Measurements from ENCODE around the gene SPATA31C1.
"Not testable (repeated sequence)": the region's sequence is repeated elsewhere in the genome, so short reads cannot be mapped to it uniquely, and the experiment has no call there.

The SPATA31C1 gene

GRCh38 chr9:87938336-87938735, 20.6 kb downstream of the SPATA31C1 start:
- DNase-seq (ENCODE audit: low read depth in 2 of 2): not testable (repeated sequence)

GRCh38 chr9:87939096-87939495, 21.3 kb downstream of the SPATA31C1 start:
- DNase-seq (ENCODE audit: low read depth in 2 of 2): not testable (repeated sequence)

GRCh38 chr9:87944096-87944495, 26.3 kb downstream of the SPATA31C1 start:
- no peak for DNase-seq (ENCODE audit: low read depth in 2 of 2)

GRCh38 chr9:87944682-87945081, 26.9 kb downstream of the SPATA31C1 start:
- DNase-seq (ENCODE audit: low read depth in 2 of 2): no peak

- DNase-seq (ENCODE audit: low read depth in 2 of 2): no peak
These were observed 32.5 kb downstream of the SPATA31C1 start for GRCh38 chr9:87950296-87950695.

- no peak for DNase-seq (ENCODE audit: low read depth in 2 of 2)
These were observed 33.2 kb downstream of the SPATA31C1 start for GRCh38 chr9:87950765-87951488.

- DNase-seq (ENCODE audit: low read depth in 2 of 2): no peak
These were observed 36.5 kb downstream of the SPATA31C1 start for GRCh38 chr9:87954230-87954629.

- no peak for DNase-seq (ENCODE audit: low read depth in 2 of 2)
These were observed 40.1 kb downstream of the SPATA31C1 start for GRCh38 chr9:87957839-87958238.

- DNase-seq (ENCODE audit: low read depth in 2 of 2): no peak
These were observed 40.8 kb downstream of the SPATA31C1 start for GRCh38 chr9:87958591-87958990.

- no peak for DNase-seq (ENCODE audit: low read depth in 2 of 2)
These were observed 42.3 kb downstream of the SPATA31C1 start for GRCh38 chr9:87959916-87960581.

- DNase-seq (ENCODE audit: low read depth in 2 of 2): no peak
These were observed 46.0 kb downstream of the SPATA31C1 start for GRCh38 chr9:87963770-87964169.

GRCh38 chr9:87964826-87965225, 47.1 kb downstream of the SPATA31C1 start:
- no peak for DNase-seq (ENCODE audit: low read depth in 2 of 2)

- DNase-seq (ENCODE audit: low read depth in 2 of 2): no peak
These were observed 50.4 kb downstream of the SPATA31C1 start for GRCh38 chr9:87968155-87968554.

GRCh38 chr9:87970602-87971001, 52.8 kb downstream of the SPATA31C1 start:
- no peak for DNase-seq (ENCODE audit: low read depth in 2 of 2)

GRCh38 chr9:87973122-87973521, 55.4 kb downstream of the SPATA31C1 start:
- DNase-seq (ENCODE audit: low read depth in 2 of 2): no peak
